Lung (tissue), 5 donors: ENCODE data around the gene ABHD16A. TPM values are rescaled to one million over a fixed set of nuclear protein-coding genes. Genes with fewer than 3 reads are reported as not detected.

Experiments
- polyA plus RNA-seq, 2 donors: library from polyadenylated mRNA; stranded (reverse); fragments of 200-250 nt; gene quantifications; one replicate each; pipeline ENCODE4 v1.2.1, GENCODE V29; 2013
- small RNA-seq: library from RNA; depleted of rRNA; stranded (forward); fragments of <200 nt; gene quantifications from one replicate; pipeline ENCODE3, GENCODE V24; 2014; ENCODE audit warnings: low replicate concordance
- total RNA-seq, 2 donors: library from RNA; depleted of rRNA in 1 of 2; stranded (reverse); fragments of >200 nt in 1 of 2; gene quantifications; one replicate each; pipeline ENCODE4 v1.2.1, GENCODE V29; 2014 to 2021
- donor health status: Bipolar disorder and iron deficiency.
- donor health status: healthy.
- donor health status: DM: yes; HTN: yes; CAD: no.

Gene ABHD16A
- total and polyA plus RNA-seq, 4 donors, result 30.6 to 68.6 (median 53.6) TPM

Small RNAs within 50 kb of the gene (small RNA-seq; reads per million reads assigned to genes)
- gene LY6G6D, result not detected
- gene MIR4646, result 0.10 reads per million
- not detected for gene RF00019

Other genes with a start within 250 kb of the ABHD16A start
Only the 30 nearest of the 39 such genes appear.
- 1 to 10 TPM in 1 of 2 donors, under 1 TPM in 1; 0.28 to 1.5 TPM for gene ATP6V1G2, start 156.7 kb downstream of the ABHD16A start, total RNA-seq
- gene ATP6V1G2, start 156.7 kb downstream of the ABHD16A start, polyA plus RNA-seq, result under 1 TPM; 0.47 to 0.56 TPM
- 10 to 100 TPM; 13.5 to 19.2 TPM for gene NFKBIL1, start 155.7 kb downstream of the ABHD16A start, total RNA-seq
- gene NFKBIL1, start 155.7 kb downstream of the ABHD16A start, polyA plus RNA-seq, result 10 to 100 TPM; 18.9 to 32.2 TPM
- 1 to 10 TPM in 1 of 2 donors, under 1 TPM in 1; 0.54 to 1.2 TPM for gene LTA, start 131.0 kb downstream of the ABHD16A start, total RNA-seq
- under 1 TPM; 0.28 to 0.40 TPM for gene LTA, start 131.0 kb downstream of the ABHD16A start, polyA plus RNA-seq
- 1 to 10 TPM in 1 of 2 donors, under 1 TPM in 1; 0.23 to 6.6 TPM for gene TNF, start 127.8 kb downstream of the ABHD16A start, total RNA-seq
- gene TNF, start 127.8 kb downstream of the ABHD16A start, polyA plus RNA-seq, result 10 to 100 TPM in 1 of 2 donors, 1 to 10 TPM in 1; 1.6 to 15.7 TPM
- 10 to 100 TPM in 1 of 2 donors, 1 to 10 TPM in 1; 9.9 to 14.6 TPM for gene LTB, start 120.9 kb downstream of the ABHD16A start, total RNA-seq
- gene LTB, start 120.9 kb downstream of the ABHD16A start, polyA plus RNA-seq, result 10 to 100 TPM in 1 of 2 donors, 1 to 10 TPM in 1; 9.8 to 31.9 TPM
- 10 to 100 TPM in 1 of 2 donors, 1 to 10 TPM in 1; 9.6 to 78.8 TPM for gene LST1, start 117.0 kb downstream of the ABHD16A start, total RNA-seq
- 100 to 1,000 TPM in 1 of 2 donors, 10 to 100 TPM in 1; 96.1 to 164 TPM for gene LST1, start 117.0 kb downstream of the ABHD16A start, polyA plus RNA-seq
- under 1 TPM in 1 of 2 donors, not detected in 1; 0.64 TPM for gene NCR3, start 110.3 kb downstream of the ABHD16A start, total RNA-seq
- gene NCR3, start 110.3 kb downstream of the ABHD16A start, polyA plus RNA-seq, result under 1 TPM; 0.61 TPM
- 10 to 100 TPM; 38.7 to 86.0 TPM for gene AIF1, start 88.1 kb downstream of the ABHD16A start, total RNA-seq
- gene AIF1, start 88.1 kb downstream of the ABHD16A start, polyA plus RNA-seq, result 100 to 1,000 TPM in 1 of 2 donors, 10 to 100 TPM in 1; 89.9 to 345 TPM
- gene PRRC2A, start 82.6 kb downstream of the ABHD16A start, total RNA-seq, result 100 to 1,000 TPM in 1 of 2 donors, 10 to 100 TPM in 1; 73.7 to 157 TPM
- 100 to 1,000 TPM in 1 of 2 donors, 10 to 100 TPM in 1; 90.4 to 115 TPM for gene PRRC2A, start 82.6 kb downstream of the ABHD16A start, polyA plus RNA-seq
- gene BAG6, start 50.7 kb downstream of the ABHD16A start, total RNA-seq, result 100 to 1,000 TPM; 164 to 259 TPM
- 100 to 1,000 TPM; 189 to 322 TPM for gene BAG6, start 50.7 kb downstream of the ABHD16A start, polyA plus RNA-seq
- gene APOM, start 47.4 kb downstream of the ABHD16A start, total RNA-seq, result 1 to 10 TPM; 1.3 to 2.5 TPM
- 1 to 10 TPM; 2.2 to 8.8 TPM for gene APOM, start 47.4 kb downstream of the ABHD16A start, polyA plus RNA-seq
- gene C6orf47, start 42.5 kb downstream of the ABHD16A start, total RNA-seq, result 10 to 100 TPM; 18.9 to 26.8 TPM
- 10 to 100 TPM; 23.5 to 24.5 TPM for gene C6orf47, start 42.5 kb downstream of the ABHD16A start, polyA plus RNA-seq
- 10 to 100 TPM; 13.3 to 16.6 TPM for gene GPANK1, start 38.3 kb downstream of the ABHD16A start, total RNA-seq
- 10 to 100 TPM; 12.7 to 15.7 TPM for gene GPANK1, start 38.3 kb downstream of the ABHD16A start, polyA plus RNA-seq
- gene CSNK2B, start 37.2 kb downstream of the ABHD16A start, total RNA-seq, result 100 to 1,000 TPM; 114 to 123 TPM
- gene CSNK2B, start 37.2 kb downstream of the ABHD16A start, polyA plus RNA-seq, result 100 to 1,000 TPM; 150 to 154 TPM
- 10 to 100 TPM in 1 of 2 donors, 1 to 10 TPM in 1; 5.7 to 13.7 TPM for gene LY6G5B, start 33.3 kb downstream of the ABHD16A start, total RNA-seq
- 1 to 10 TPM; 7.6 to 8.8 TPM for gene LY6G5B, start 33.3 kb downstream of the ABHD16A start, polyA plus RNA-seq
- 1 to 10 TPM; 3.0 to 5.0 TPM for gene LY6G5C, start 22.3 kb downstream of the ABHD16A start, total RNA-seq
- gene LY6G5C, start 22.3 kb downstream of the ABHD16A start, polyA plus RNA-seq, result 1 to 10 TPM; 2.8 to 3.9 TPM
- gene LY6G6F, start 3.5 kb upstream of the ABHD16A start, total RNA-seq, result under 1 TPM in 1 of 2 donors, not detected in 1; 0.21 TPM
- 1 to 10 TPM in 1 of 2 donors, not detected in 1; 2.2 TPM for gene LY6G6F, start 3.5 kb upstream of the ABHD16A start, polyA plus RNA-seq
- gene LY6G6D, start 12.0 kb upstream of the ABHD16A start, total RNA-seq, result not detected
- gene LY6G6D, start 12.0 kb upstream of the ABHD16A start, polyA plus RNA-seq, result not detected
- gene LY6G6C, start 18.4 kb upstream of the ABHD16A start, total RNA-seq, result not detected
- gene LY6G6C, start 18.4 kb upstream of the ABHD16A start, polyA plus RNA-seq, result under 1 TPM; 0.14 to 0.16 TPM
- 1 to 10 TPM in 1 of 2 donors, under 1 TPM in 1; 0.64 to 1.1 TPM for gene MPIG6B, start 20.0 kb upstream of the ABHD16A start, total RNA-seq
- gene MPIG6B, start 20.0 kb upstream of the ABHD16A start, polyA plus RNA-seq, result 1 to 10 TPM in 1 of 2 donors, under 1 TPM in 1; 0.45 to 2.3 TPM
- gene DDAH2, start 26.0 kb upstream of the ABHD16A start, total RNA-seq, result 10 to 100 TPM; 60.3 to 80.0 TPM
- 100 to 1,000 TPM; 103 to 130 TPM for gene DDAH2, start 26.0 kb upstream of the ABHD16A start, polyA plus RNA-seq
- gene CLIC1, start 33.2 kb upstream of the ABHD16A start, total RNA-seq, result 100 to 1,000 TPM; 231 to 368 TPM
- 100 to 1,000 TPM; 387 to 763 TPM for gene CLIC1, start 33.2 kb upstream of the ABHD16A start, polyA plus RNA-seq
- gene MSH5, start 36.7 kb upstream of the ABHD16A start, total RNA-seq, result 10 to 100 TPM; 11.6 to 17.8 TPM
- gene MSH5, start 36.7 kb upstream of the ABHD16A start, polyA plus RNA-seq, result 10 to 100 TPM in 1 of 2 donors, 1 to 10 TPM in 1; 4.5 to 15.1 TPM
- gene SAPCD1, start 59.3 kb upstream of the ABHD16A start, total RNA-seq, result 1 to 10 TPM; 1.7 to 4.4 TPM
- 1 to 10 TPM; 1.3 to 6.3 TPM for gene SAPCD1, start 59.3 kb upstream of the ABHD16A start, polyA plus RNA-seq
- 10 to 100 TPM in 1 of 2 donors, 1 to 10 TPM in 1; 4.6 to 14.2 TPM for gene VWA7, start 74.0 kb upstream of the ABHD16A start, total RNA-seq
- 1 to 10 TPM; 2.2 to 6.7 TPM for gene VWA7, start 74.0 kb upstream of the ABHD16A start, polyA plus RNA-seq
- gene VARS1, start 92.4 kb upstream of the ABHD16A start, total RNA-seq, result 10 to 100 TPM; 32.2 to 95.4 TPM
- gene VARS1, start 92.4 kb upstream of the ABHD16A start, polyA plus RNA-seq, result 10 to 100 TPM; 36.3 to 45.8 TPM
- 10 to 100 TPM; 22.0 to 39.4 TPM for gene LSM2, start 103.6 kb upstream of the ABHD16A start, total RNA-seq
- gene LSM2, start 103.6 kb upstream of the ABHD16A start, polyA plus RNA-seq, result 10 to 100 TPM; 52.0 to 66.7 TPM
- 1 to 10 TPM; 1.9 to 2.3 TPM for gene HSPA1L, start 112.0 kb upstream of the ABHD16A start, total RNA-seq
- gene HSPA1L, start 112.0 kb upstream of the ABHD16A start, polyA plus RNA-seq, result 1 to 10 TPM; 1.0 to 1.2 TPM
- 1,000 to 10,000 TPM in 1 of 2 donors, 100 to 1,000 TPM in 1; 118 to 1,149 TPM for gene HSPA1A, start 112.2 kb upstream of the ABHD16A start, total RNA-seq
- gene HSPA1A, start 112.2 kb upstream of the ABHD16A start, polyA plus RNA-seq, result 100 to 1,000 TPM in 1 of 2 donors, 10 to 100 TPM in 1; 90.6 to 161 TPM
- gene HSPA1B, start 124.4 kb upstream of the ABHD16A start, total RNA-seq, result 1,000 to 10,000 TPM in 1 of 2 donors, 10 to 100 TPM in 1; 99.7 to 1,377 TPM
- gene HSPA1B, start 124.4 kb upstream of the ABHD16A start, polyA plus RNA-seq, result 10 to 100 TPM; 33.2 to 99.0 TPM